ENCODE data around the gene IFRD2.
"Not testable (repeated sequence)": the region's sequence is repeated elsewhere in the genome, so short reads cannot be mapped to it uniquely, and the experiment has no call there.

Gene IFRD2

GRCh38 chr3:50324351-50325112 is 32.3 kb upstream of the IFRD2 start:
- DNase-seq: no peak

- DNase-seq: no peak
These were observed 31.5 kb upstream of the IFRD2 start for GRCh38 chr3:50323614-50324199.

GRCh38 chr3:50323092-50323600 is 30.9 kb upstream of the IFRD2 start:
- no peak for DNase-seq

DNA sequence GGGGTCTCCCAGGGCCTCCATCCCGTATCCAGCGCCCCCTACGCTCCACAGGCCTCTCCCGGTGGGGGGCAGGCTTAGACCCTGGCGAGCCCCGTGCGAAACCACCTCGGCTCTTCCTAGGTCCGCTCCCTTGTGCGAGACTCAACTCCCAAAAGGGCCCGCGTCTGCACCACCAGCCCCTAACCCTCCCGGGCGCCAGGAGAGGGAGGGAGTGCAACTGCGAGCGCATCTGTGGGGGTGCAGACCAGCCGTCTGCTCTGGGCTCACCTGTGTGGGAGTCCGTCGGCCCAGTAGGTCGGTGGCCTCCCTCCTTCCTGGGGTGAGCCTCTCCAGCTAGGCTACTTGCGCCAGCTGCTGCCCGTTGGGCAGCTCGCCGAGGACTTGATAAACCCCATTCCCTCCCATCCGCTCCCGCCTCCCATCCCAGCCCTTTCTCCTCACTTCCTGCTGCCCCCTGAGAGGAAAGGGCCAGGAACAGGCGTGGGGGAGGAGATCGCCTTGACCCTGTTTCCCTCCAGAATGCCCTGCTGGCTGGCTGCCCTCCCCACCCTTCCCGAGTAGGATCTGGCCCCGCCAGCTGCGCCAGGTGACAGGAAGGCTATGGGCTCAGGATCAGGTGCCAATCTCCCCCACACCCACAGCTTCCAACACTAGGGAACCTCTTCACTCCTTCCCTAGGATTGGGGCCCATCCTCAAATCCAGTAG is 30.3 kb upstream of the IFRD2 start, which contains the start of gene HYAL2:
TSS of gene HYAL2 (minus strand) at position 360 of the 706 bp plus-strand sequence. CDS start 2,256 bp downstream, outside the sequence.
- no peak for DNase-seq

- no peak for DNase-seq
These were observed 29.8 kb upstream of the IFRD2 start for GRCh38 chr3:50322115-50322385.

DNA sequence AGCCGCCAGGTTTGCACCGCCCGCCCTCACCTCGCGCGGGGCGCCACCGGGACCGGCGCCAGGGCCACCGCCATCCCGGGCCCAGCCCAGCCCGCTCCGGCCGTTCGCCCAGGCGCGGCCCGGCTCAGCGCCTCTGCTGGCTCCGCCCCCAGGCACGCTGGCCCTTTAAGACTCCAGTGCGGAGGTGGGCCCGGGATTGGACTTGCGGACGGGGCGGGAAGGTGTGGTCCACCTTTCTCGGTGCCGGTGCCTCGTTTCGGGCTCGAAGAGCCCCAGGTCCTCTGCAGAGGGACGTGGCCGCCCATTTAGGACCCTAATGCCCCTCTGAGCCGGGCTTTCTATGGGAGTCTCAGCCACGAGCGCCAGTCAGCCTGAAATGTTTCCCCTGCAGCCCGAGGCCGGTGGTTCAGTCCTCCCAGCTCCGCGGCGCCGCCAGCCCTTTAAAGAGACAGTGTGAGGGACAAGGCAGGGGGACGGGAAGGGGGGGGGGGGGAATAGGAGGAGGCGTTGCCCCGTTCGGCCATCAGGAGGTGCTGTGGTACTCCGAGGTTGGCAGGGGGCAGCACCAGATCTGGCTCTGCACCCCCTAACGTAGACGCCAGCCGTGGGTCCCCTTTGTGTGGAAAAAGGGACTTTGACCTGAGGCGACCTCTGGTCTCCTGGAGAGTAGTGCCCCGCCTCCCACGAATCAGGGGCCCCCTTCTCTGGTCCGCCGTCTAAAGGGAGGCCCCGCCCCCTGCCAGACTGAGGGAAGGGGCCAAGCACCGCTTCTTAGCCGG is 29.3 kb upstream of the IFRD2 start:
- peak; percentile 61 for DNase-seq

DNA sequence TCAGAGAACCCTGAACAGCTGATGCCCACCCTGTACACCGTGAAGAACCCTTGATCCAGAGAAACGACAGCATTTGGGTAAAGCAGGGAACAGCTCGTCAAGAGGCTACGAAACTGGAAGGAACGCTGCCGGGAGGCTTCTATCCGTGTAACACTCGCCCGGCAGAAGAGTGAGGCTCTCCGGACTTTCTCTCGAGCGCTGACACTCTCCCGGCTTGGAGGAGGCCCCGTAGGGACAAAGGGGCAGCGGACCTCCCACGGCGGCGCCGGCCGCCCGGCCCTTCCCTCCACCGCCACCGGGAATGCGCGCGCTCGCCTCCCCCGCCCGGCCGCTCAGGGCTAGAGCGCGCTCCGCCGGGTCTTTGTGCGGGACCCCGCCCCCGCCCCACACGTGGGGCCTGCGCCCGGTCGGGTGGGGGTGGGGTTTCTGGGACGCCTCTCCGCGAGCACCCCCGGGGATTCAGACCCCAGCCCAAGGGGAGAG is 28.7 kb upstream of the IFRD2 start:
- DNase-seq: peak; percentile 61

GRCh38 chr3:50319894-50320625 is 27.8 kb upstream of the IFRD2 start:
- no peak for DNase-seq

DNA sequence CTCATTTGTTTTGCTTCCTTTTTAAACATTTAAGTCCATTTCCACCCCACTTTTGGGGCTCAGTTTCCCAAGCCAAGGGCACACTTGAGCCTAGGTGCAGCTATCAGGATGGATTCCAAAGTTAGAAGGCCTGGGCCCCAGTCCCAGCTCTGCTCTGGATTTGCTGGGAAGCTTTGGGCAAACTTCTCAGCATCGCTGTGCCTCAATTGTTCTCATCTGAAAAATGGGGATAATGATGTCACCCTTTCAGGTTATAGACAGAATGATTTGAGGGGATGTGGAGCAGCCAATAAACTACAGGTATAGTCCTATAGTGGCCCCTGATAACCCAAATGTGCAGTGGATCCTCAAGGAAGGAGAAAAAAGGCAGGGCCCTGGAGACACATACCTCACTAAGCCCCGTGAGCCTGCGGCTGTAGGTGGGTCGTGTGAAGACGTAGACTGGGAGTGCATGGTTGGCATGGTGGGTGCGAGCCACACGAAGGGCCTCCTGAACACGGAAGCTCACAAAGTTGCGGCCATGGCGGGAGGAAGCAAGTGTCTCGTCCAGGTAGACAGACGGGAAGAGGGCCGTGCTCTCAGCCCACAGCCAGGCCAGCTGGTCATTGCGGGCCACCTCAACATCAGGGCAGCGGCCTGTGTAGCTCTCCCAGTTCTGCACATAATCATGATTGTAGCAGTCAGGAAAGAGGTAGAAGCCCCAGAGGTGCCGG is 27.1 kb upstream of the IFRD2 start:
- DNase-seq: no peak

DNA sequence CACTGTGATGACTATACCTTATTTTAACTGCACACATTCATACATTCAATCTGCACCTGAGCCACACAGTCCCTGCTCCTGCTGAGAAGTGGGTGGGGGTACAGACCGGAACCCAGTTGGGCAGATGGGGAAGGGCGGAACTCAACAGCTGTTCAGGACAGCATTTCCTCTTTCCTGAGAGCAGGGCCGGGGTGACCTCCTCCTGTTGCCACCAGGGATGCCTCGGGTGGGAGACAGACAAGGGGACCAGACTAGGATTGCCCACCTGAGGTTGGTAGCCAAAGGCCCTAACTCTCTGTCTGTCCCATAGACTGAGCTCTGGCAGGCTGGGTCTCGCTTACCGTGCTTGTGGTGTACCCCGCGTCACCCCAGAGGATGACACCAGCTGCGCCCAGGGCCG is 26.4 kb upstream of the IFRD2 start:
- DNase-seq: no peak

GRCh38 chr3:50318163-50318562 is 25.9 kb upstream of the IFRD2 start:
- no peak for DNase-seq

DNA sequence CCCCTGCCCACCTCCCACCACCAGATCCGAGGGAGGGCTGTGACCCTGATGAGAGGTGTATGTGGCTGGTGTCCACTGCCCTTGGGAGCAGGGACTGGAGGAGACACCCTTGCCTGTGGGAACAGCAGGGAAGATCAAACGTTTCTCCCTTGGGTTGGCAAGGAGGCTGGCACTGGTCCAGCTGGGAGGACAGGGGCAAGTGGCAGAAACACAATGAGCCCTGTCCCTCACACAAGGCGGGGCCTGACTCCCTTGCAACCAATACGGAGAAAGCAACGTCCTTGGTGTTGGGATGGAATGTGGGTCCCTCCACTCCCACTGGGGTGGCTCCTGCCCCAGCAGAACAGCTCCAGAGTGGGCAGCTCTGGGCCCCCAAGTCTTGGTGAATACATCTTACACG is 25.1 kb upstream of the IFRD2 start:
- no peak for DNase-seq

DNA sequence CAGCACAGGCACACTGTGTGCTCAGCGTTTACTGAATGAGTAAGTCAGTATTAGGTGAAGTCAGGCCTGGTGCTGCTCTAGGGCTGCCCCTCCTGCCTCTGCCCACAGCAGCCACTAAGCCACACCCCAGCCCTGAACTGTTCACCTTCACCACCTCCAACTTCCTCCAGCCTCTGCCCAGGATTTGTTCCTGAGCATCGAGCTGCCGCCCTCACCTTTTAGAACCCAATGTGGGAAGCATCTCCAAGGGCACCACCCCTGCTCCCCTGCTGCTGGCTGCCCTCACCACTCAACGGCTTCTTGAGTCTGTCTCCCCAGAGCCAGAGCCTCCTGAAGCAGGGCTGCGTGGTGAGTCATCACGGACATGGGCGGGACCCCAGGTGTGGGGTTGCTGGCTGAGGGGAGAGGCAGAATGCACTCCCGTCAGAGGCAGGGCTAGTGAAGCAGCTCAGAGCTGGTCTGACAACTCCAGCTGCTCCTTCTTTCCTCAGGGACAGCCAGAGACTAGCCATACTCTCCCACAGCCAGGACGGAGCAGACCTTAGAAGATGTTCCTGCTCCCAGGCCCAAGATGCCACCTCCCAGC is 24.5 kb upstream of the IFRD2 start:
- peak; percentile 37 for DNase-seq

DNA sequence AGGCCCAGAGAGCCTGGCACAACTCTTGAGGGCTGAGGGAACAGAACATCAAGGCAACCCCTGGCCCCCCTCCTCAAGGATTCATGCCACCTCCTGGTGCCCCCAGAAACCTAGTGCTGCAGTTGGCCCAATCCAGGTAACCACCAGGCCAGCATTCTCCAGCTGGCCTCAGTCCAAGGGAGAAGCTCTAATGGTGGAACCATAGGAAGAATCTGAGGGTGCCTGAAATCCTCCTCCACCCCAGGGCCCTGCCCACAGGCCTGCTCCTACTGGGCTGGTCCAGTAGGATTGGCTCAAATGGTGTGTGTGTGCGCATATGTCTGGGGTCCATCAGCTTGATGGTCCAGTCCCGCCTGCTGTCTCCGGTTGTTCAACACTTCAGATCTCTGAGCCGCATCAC is 22.6 kb upstream of the IFRD2 start:
- DNase-seq: no peak

DNA sequence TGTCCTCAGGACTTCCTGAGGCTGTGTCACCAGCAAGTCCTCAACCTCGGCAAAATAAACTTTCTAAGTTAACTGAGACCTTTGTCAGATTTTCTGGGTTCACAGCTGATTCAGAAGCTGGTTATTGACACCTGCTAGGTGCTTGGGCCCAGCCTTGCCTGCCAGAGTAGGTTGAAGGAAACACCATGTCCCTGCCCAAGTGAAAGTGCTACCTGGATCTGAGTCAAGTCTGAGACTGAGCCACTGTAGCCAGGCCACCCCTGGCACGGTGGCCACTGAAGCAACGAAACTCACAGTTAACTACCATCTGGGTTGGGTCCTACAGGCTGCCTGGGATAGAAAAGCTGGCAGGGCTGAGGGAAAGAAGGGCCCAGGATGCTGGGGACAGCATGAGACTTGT is 22.1 kb upstream of the IFRD2 start:
- no peak for DNase-seq

DNA sequence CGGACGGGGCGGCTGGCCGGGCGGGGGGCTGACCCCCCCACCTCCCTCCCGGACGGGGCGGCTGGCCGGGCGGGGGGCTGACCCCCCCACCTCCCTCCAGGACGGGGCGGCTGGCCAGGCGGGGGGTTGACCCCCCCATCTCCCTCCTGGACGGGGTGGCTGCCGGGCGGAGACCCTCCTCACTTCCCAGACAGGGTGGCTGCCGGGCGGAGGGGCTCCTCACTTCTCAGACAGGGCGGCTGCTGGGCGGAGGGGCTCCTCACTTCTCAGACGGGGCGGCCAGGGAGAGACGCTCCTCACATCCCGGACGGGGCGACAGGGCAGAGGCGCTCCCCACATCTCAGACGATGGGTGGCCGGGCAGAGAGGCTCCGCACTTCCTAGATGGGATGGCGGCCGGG is 19.8 kb upstream of the IFRD2 start:
- not testable (repeated sequence) for DNase-seq

DNA sequence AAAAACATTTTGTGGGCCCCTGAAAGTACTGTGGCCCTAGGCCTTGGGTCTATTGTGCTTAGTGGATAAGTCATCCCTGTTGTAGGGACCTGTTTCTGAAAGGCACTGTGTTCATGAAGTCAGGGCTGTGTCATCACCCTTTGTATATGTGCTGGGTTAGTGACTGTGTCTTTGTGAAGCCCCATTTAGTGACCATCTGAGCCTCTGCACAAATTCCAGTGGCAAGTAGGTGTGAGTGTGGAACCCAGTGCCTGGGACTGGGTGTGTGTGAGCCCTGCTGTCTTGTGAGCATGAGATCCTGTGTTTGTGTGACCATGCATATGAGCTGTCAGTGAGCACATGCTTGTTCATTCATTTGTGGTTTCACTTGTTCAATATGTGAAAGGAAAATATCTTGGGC is 12.4 kb upstream of the IFRD2 start:
- DNase-seq: no peak

DNA sequence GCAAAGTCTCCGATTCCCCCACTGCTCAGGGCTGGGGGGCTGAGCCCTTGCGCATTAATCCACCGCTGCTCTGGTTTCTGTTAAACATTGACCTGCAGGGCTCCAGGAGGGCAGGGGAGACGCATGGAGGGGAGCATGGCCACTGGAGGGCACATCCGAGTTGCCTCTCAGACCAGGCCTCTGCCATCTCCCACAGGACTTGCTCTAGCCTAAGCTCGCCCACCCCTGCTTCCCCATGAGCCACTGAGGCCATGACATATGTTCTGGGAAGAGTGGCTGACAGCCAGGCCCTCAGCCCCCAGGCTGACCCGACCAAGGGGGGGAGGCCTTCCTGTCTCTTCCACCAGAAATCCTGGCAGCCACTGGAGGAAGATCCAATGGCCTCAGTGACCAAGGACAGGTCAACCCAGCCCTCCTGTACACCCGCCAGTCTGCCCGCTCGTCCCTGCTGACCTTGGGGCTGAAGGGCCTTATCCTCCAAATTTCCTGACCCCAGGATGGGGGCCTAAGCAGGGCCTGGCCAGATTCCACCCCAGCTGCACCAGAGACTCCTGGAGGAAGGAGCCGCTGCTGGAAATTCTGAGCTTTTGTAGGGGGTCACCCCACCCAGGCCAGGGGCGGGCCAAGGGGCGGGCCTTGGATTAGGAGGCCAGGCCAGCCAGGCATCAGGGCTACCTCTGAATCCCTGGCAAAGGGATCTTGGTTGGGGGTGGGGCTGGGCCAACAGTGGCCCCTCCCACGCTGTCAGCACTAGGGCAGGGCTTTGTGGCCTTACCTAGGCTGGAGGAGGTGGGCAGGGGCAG is 11.0 kb upstream of the IFRD2 start, which contains the start of gene HYAL1:
TSS of gene HYAL1 (minus strand) at position 562 of the 803 bp plus-strand sequence. CDS start 618 bp downstream, outside the sequence.
- DNase-seq: no peak

DNA sequence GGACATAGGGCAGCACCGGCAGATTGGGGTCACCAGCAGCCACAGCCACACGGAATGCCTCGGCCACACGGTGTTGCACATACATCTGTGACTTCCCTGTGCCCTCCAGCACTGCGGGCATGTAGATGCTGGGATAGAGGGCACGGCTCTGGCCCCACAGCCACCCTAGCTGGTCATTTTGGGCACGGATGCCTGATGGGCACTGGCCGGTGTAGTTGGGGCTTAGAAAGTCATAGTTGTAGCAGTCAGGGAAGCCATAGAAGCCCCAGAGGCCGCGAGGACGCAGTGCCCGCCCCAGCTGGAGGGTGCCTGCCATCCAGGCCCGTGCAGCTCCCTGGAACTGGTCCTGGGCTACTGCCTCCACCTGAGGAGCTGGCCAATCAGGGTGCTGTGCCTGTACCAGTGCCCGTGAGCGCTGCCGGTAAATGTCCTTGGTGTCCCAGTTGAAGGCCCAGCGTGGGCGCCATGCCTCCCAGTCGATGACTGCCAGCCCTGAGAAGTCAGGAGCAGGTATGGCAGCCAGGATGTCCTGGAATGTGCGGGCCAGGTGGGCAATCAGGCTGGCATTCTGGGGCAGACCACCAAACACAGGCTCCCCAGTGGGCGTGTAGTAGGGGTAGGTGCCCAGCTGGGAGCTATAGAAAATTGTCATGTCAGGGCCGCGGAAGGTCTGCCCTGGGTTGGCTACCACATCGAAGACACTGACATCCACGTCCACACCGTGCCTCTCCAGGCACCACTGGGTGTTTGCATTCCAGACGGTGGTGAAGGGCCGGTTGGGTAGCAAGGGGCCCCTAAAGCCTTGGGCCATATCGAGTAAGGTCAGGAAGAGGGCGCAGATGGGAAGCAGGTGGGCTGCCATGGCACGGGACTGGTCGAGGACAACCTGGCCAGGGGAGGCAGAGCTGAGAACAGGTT is 10.1 kb upstream of the IFRD2 start:
- DNase-seq: no peak
